ENCODE results near the gene KRTAP10-10. TPM values are rescaled to one million over a fixed set of nuclear protein-coding genes. Genes with fewer than 3 reads are reported as not detected.
"Not testable (repeated sequence)": the region's sequence is repeated elsewhere in the genome, so short reads cannot be mapped to it uniquely, and the experiment has no call there.

KRTAP10-10 gene
- total RNA-seq, 2 experiments from 2014 or later = not detected

DNA sequence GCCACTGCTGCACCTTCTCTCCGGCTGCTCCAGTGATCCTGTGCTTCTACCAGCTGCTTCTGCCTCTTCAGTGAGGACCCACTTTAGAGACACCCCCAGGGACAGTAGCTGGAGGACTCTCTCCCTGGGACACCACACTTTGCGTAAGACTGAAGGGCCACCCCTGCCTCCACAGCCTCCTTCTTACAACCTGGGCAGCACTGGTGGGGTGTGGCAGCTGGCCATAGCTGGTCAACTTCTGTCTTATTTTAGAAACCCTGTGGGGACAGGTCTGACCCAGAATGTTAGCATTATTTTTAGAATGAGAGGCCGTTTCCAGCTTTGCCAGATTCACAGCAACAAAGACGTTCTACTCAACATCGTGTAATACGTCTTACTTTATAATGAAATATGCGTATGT lies 11.4 kb upstream of the KRTAP10-10 start:
- Mint-ChIP-seq H3K4me3 (no peak overlapping the region), H3K9me3 (peaks cover 34% of the 10 kb centered on the region), H3K36me3 (peaks cover 16% of the 10 kb centered on the region), H3K27ac (no peak overlapping the region), H3K4me1 (peaks cover 8% of the 10 kb centered on the region), H3K27me3 (no peaks in the 10 kb centered on the region)
- DNase-seq (no peak), ATAC-seq (ENCODE audit: low read depth) (no peak)
- POLR2A ChIA-PET = no interaction called here

DNA sequence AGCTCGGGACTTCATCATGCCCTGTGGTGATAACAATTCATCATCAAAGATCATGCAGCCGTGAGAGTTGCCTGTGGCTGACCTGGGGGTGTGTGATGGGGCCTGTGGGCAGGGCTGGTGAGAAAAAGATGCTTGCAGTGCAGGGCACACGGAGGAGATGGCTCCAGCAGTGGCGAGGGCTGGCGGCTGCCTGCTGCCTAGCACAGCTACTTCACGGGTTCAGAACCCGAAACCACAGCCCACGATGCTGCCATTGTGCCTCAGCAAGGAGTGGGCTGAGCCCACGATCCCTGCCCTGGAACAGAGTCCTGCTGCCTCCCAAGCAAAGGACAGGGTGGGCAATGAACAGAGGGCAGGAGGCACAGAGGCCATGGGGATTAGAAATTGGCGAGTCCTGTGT lies 10.9 kb upstream of the KRTAP10-10 start:
- POLR2A ChIA-PET = no interaction called here
- H3K27ac Mint-ChIP-seq = peak overlapping the region; percentile 32
- peaks cover 37% of the 10 kb centered on the region for H3K9me3 Mint-ChIP-seq
- H3K36me3 Mint-ChIP-seq = peaks cover 19% of the 10 kb centered on the region
- H3K4me1 Mint-ChIP-seq = peaks cover 8% of the 10 kb centered on the region
- no peaks in the 10 kb centered on the region for H3K27me3 Mint-ChIP-seq
- H3K4me3 Mint-ChIP-seq = no peak overlapping the region
- DNase-seq (no peak), ATAC-seq (ENCODE audit: low read depth) (no peak)

GRCh38 chr21:44626673-44627143 lies 10.4 kb upstream of the KRTAP10-10 start, which contains the start of gene KRTAP10-9:
Gene KRTAP10-9, plus strand, starts transcription at chr21:44627093. Its CDS starts 79 bp downstream, at chr21:44627172.
- POLR2A ChIA-PET = no interaction called here
- H3K4me3 Mint-ChIP-seq = no peak within 1 kb of the TSS

DNA sequence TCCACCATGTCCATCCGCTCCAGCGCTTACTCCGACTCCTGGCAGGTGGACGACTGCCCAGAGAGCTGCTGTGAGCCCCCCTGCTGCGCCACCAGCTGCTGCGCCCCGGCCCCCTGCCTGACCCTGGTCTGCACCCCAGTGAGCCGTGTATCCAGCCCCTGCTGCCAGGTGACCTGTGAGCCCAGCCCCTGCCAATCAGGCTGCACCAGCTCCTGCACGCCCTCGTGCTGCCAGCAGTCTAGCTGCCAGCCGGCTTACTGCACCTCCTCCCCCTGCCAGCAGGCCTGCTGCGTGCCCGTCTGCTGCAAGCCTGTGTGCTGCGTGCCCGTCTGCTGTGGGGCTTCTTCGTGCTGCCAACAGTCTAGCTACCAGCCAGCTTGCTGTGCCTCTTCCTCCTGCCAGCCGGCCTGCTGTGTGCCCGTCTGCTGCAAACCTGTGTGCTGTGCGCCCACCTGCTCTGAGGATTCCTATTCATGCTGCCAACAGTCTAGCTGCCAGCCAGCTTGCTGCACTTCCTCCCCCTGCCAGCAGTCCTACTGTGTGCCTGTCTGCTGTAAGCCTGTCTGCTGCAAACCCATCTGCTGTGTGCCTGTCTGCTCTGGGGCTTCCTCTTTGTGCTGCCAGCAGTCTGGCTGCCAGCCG lies 9.9 kb upstream of the KRTAP10-10 start:
- ATAC-seq (ENCODE audit: low read depth); H3K4me3 Mint-ChIP-seq; H3K4me1 Mint-ChIP-seq; H3K27me3 Mint-ChIP-seq; DNase-seq; H3K27ac Mint-ChIP-seq; POLR2A ChIA-PET: not testable (repeated sequence)
- peaks cover 19% of the 10 kb centered on the region for H3K36me3 Mint-ChIP-seq
- H3K9me3 Mint-ChIP-seq = peaks cover 40% of the 10 kb centered on the region

More at GRCh38 chr21:44626673-44627143, 10.4 kb upstream of the KRTAP10-10 start, which contains the start of gene KRTAP10-9:
- ATAC-seq (ENCODE audit: low read depth) (no peak), DNase-seq (no peak)
- H3K36me3 Mint-ChIP-seq = peaks cover 19% of the 10 kb centered on the region
- H3K27me3 Mint-ChIP-seq = no peaks in the 10 kb centered on the region
- peak within 1 kb of the TSS; percentile 32 for H3K27ac Mint-ChIP-seq
- H3K9me3 Mint-ChIP-seq = peaks cover 39% of the 10 kb centered on the region
- H3K4me1 Mint-ChIP-seq = peaks cover 8% of the 10 kb centered on the region

- ATAC-seq (ENCODE audit: low read depth); POLR2A ChIA-PET; H3K27me3 Mint-ChIP-seq; H3K27ac Mint-ChIP-seq; H3K4me3 Mint-ChIP-seq; DNase-seq; H3K4me1 Mint-ChIP-seq: not testable (repeated sequence)
- Mint-ChIP-seq H3K36me3 (peaks cover 19% of the 10 kb centered on the region), H3K9me3 (peaks cover 37% of the 10 kb centered on the region)
Observed at GRCh38 chr21:44627831-44628233, 9.3 kb upstream of the KRTAP10-10 start.

GRCh38 chr21:44628707-44629391 lies 8.3 kb upstream of the KRTAP10-10 start:
- H3K4me3 Mint-ChIP-seq = no peak overlapping the region
- H3K36me3 Mint-ChIP-seq = peaks cover 18% of the 10 kb centered on the region
- no peaks in the 10 kb centered on the region for H3K27me3 Mint-ChIP-seq
- peaks cover 8% of the 10 kb centered on the region for H3K4me1 Mint-ChIP-seq
- no peak overlapping the region for H3K27ac Mint-ChIP-seq
- peaks cover 39% of the 10 kb centered on the region for H3K9me3 Mint-ChIP-seq
- ATAC-seq (ENCODE audit: low read depth) (no peak), DNase-seq (no peak)
- POLR2A ChIA-PET = interaction anchor here (0.5 to 1.2 kb wide), 2 partner anchors 10 to 81 kb away, joined by 3 to 4 read pairs; no protein-coding TSS in a partner anchor

DNA sequence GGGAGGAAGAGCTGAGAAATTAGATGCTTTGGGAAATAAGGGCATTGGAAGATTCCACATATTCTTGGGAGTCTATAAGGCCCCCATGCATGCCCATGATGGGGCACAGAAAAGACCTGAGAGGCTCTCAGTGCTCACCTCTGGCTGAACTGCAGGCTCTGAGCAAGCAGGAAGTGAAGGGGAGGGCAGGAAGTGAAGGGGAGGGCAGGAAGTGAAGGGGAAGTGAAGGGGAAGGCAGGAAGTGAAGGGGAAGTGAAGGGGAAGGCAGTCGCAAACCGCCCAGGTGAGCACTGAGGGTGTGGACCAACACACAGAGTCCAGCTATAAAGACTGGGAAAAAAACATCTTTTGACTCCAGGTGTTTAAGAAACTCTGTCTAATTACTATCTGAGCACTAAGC lies 6.7 kb upstream of the KRTAP10-10 start:
- DNase-seq (no peak), ATAC-seq (ENCODE audit: low read depth) (no peak)
- Mint-ChIP-seq H3K36me3 (peaks cover 16% of the 10 kb centered on the region), H3K9me3 (peaks cover 35% of the 10 kb centered on the region), H3K4me3 (peak overlapping the region; percentile 19), H3K27me3 (no peaks in the 10 kb centered on the region), H3K4me1 (peaks cover 8% of the 10 kb centered on the region), H3K27ac (peak overlapping the region; percentile 45)
- POLR2A ChIA-PET = no interaction called here

- POLR2A ChIA-PET = no interaction called here
- H3K4me1 Mint-ChIP-seq = peaks cover 8% of the 10 kb centered on the region
- no peak overlapping the region for H3K27ac Mint-ChIP-seq
- H3K4me3 Mint-ChIP-seq = no peak overlapping the region
- no peak for ATAC-seq (ENCODE audit: low read depth)
- H3K9me3 Mint-ChIP-seq = peaks cover 35% of the 10 kb centered on the region
- DNase-seq = no peak
- H3K27me3 Mint-ChIP-seq = no peaks in the 10 kb centered on the region
- H3K36me3 Mint-ChIP-seq = peaks cover 16% of the 10 kb centered on the region
Observed at GRCh38 chr21:44632067-44632466, 5.1 kb upstream of the KRTAP10-10 start.

- H3K4me1 Mint-ChIP-seq = no peaks in the 10 kb centered on the region
- POLR2A ChIA-PET = no interaction called here
- H3K4me3 Mint-ChIP-seq = no peak overlapping the region
- no peak for ATAC-seq (ENCODE audit: low read depth)
- H3K27ac Mint-ChIP-seq = no peak overlapping the region
- no peak for DNase-seq
- peaks cover 2% of the 10 kb centered on the region for H3K27me3 Mint-ChIP-seq
- no peaks in the 10 kb centered on the region for H3K36me3 Mint-ChIP-seq
- peaks cover 28% of the 10 kb centered on the region for H3K9me3 Mint-ChIP-seq
Observed at GRCh38 chr21:44636209-44637017, 743 bp upstream of the KRTAP10-10 start.

- ATAC-seq (ENCODE audit: low read depth); POLR2A ChIA-PET; H3K4me3 Mint-ChIP-seq; H3K27me3 Mint-ChIP-seq; DNase-seq; H3K4me1 Mint-ChIP-seq; H3K36me3 Mint-ChIP-seq: not testable (repeated sequence)
- peaks cover 27% of the 10 kb centered on the region for H3K9me3 Mint-ChIP-seq
- peak overlapping the region; percentile 60 for H3K27ac Mint-ChIP-seq
Observed at GRCh38 chr21:44637851-44638348, 744 bp downstream of the KRTAP10-10 start.

DNA sequence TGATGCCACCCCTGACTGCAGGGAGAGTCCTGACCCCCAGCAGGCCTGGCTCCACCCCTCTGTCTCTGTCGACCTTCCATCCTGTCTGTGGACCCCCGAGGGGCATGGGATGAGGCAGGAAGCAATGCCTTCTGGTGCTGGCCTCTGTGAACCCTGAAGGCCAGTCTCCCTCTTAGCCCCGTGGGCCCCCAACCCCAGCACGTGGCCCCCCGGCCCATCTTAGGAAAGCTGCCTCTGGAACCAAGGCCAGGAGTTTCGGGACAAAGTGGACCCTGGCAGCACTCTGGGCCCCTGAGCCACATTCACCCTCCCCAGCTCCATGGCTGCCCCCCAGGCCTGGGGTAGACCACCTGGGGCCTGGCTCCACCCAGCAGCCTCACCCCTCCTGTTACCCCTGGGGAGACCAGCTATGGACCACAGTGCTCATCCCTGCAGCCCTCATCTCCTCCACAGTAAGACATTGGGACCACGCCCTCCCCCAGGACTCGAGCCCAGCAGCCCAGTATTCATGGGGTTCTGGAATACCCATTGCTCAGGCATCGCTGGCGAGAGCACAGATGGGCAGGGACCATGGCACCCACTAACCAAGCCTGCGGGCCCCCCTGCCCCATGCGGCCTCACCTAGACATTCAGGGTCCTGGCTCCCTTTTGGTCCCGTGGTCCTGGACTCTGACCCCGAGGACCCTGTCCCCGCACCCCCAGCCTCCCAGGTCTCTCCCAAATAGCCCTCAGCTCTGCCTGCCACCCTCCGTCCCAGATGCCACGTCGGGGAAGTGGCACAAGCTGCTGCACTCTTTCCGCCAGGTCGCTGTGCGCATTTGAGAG lies 1.6 kb downstream of the KRTAP10-10 start:
- not testable (repeated sequence) for H3K27ac Mint-ChIP-seq; ATAC-seq (ENCODE audit: low read depth); DNase-seq

DNA sequence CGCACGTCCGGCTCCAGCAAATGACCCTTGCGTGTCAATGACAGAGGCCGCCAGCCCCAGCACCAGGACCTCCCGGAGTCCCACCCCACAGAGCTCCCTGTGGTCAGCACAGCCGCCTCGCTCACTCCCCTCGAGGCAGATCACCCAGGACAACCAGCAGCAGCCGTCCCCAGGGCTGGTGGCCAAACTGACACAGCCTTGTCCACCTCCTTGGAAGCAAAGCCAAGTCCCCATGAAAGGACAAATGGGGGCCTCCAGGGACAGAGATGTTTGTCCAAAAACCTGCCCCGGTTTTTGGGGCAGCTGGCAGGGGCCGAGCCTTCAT lies 2.1 kb downstream of the KRTAP10-10 start:
- Mint-ChIP-seq H3K27ac (no peak overlapping the region), H3K4me3 (no peak overlapping the region)
- POLR2A ChIA-PET = no interaction called here

More for the DNA sequence above, 1.6 kb downstream of the KRTAP10-10 start:
- H3K4me3 Mint-ChIP-seq, H3K27me3 Mint-ChIP-seq, POLR2A ChIA-PET, H3K4me1 Mint-ChIP-seq, H3K36me3 Mint-ChIP-seq: not testable (repeated sequence)
- H3K9me3 Mint-ChIP-seq = peaks cover 23% of the 10 kb centered on the region

GRCh38 chr21:44640761-44641160 lies 3.6 kb downstream of the KRTAP10-10 start:
- peaks cover 7% of the 10 kb centered on the region for H3K36me3 Mint-ChIP-seq
- H3K27ac Mint-ChIP-seq = no peak overlapping the region
- ATAC-seq (ENCODE audit: low read depth) = no peak
- no peak for DNase-seq
- POLR2A ChIA-PET = no interaction called here
- H3K4me1 Mint-ChIP-seq = no peaks in the 10 kb centered on the region
- no peak overlapping the region for H3K4me3 Mint-ChIP-seq
- peaks cover 24% of the 10 kb centered on the region for H3K9me3 Mint-ChIP-seq
- peaks cover 2% of the 10 kb centered on the region for H3K27me3 Mint-ChIP-seq

More for the DNA sequence above, 2.1 kb downstream of the KRTAP10-10 start:
- H3K9me3 Mint-ChIP-seq = peaks cover 23% of the 10 kb centered on the region
- H3K27me3 Mint-ChIP-seq = peaks cover 2% of the 10 kb centered on the region
- ATAC-seq (ENCODE audit: low read depth) (no peak), DNase-seq (no peak)
- H3K36me3 Mint-ChIP-seq = no peaks in the 10 kb centered on the region
- no peaks in the 10 kb centered on the region for H3K4me1 Mint-ChIP-seq

Measured in activated naive CD8-positive, alpha-beta T cell treated with anti-CD3 and anti-CD28 coated beads, Interleukin-2, amount 10 ng/mL, durations not matched to agents 7 days and 5 days (primary cell).